HG02852 (cell line): ENCODE results near the gene B4GAT1.
A peak's percentile ranks its signal among the peaks of the same experiment; 100 is the strongest.
"Not testable (repeated sequence)": the region's sequence is repeated elsewhere in the genome, so short reads cannot be mapped to it uniquely, and the experiment has no call there.

Experiments used
- ATAC-seq: cut with Tn5 transposase; IDR thresholded peaks from one replicate; pipeline ENCODE4 v1.9.1; 2021; ENCODE audit warnings: mild to moderate bottlenecking, moderate library complexity; ENCODE audit not compliant: unreplicated experiment

B4GAT1 gene

DNA sequence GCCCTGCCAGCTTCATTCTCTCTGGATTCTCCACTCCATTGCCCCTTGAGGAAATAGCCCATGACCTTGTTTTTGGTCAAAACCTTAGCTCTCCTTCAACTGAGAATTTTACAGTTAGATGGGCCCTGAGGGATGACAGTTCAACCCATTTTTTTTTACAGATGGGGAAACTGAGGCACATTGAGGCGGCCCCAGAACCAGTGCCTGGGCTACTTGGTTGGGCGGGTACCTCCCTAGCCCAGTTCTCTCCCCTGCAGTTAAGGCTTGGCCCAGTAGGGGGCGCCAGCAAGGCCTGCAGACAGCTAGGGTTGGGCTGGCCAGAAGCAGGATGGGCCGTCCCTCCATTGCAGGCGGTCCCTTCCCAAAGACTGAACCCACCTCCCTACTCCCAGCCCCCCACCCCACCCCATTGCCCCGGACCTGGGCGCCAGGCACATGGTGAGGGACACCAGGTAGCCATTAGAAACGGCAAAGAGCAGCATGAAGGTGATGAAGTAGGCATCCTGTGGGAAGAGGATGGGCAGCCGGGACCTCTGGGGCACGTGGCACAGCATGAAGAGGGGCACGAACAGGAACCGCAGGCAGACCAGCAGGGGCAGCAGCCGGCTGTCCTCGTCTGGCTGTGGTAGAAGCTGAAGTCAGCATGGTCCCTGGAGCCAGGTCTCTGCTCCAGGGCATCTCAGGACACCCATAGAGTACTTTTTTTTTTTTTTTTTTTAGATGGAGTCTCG is 16.5 kb upstream of the B4GAT1 start:
- ATAC-seq = no peak

DNA sequence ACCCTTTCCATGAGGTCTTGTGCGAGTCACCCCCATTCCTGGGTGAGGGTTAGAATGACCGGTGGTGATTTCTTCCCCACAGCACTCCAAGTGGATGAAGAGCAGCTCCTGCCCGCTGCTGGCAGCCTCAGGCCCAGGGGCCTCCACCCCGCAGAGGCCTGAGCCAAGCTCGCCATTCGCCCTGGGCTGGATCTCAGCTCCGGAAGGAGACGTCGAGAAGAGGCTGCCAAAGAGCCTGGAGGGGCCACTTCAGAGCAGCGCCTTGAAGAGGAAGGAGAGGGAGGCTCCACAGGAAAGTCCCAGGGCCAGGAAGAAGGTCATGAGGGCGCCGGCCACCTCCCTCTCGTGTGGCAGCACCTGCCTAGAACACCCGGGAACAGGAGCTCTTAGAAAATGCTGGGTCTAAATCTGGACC is 15.8 kb upstream of the B4GAT1 start:
- no peak for ATAC-seq

- no peak for ATAC-seq
Measured at GRCh38 chr11:66362481-66363147, 15.2 kb upstream of the B4GAT1 start.

GRCh38 chr11:66361502-66361941 is 14.1 kb upstream of the B4GAT1 start:
- no peak for ATAC-seq

DNA sequence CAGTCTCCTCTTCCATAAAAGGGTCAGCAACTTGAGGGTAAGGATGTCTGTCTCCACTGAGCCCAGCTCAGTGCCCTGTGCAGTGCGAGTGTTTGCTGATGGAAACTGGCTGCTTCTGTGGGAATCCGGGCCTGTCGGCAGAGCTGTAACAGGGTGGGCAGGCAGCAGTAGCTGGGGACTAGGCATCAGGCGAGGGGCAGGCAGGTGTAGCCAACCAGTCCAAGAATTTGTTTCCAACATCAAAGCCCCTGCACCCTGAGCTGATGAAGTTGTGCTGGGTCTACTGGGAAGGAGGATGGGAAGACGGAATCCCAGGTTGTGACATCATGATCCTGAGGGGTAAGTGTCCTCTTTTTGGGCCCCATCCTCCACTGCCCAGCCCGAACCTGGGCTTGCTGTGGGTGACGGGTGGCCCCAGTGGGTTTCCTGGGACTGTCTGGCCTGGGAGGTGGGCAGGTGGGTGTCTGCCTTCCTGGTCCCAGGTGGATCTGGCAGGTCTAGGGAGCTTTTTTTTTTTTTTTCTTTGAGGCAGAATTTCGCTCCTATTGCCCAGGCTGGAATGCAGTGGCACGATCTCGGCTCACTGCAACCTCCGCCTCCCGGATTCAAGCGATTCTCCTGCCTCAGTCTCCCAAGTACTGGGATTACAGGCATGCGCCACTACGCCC is 13.1 kb upstream of the B4GAT1 start:
- ATAC-seq = no peak

GRCh38 chr11:66359662-66360087 is 12.2 kb upstream of the B4GAT1 start:
- ATAC-seq = no peak

- ATAC-seq = not testable (repeated sequence)
Measured at GRCh38 chr11:66350560-66351235, 3.3 kb upstream of the B4GAT1 start.

- ATAC-seq = no peak
Measured at GRCh38 chr11:66349084-66349386, 1.6 kb upstream of the B4GAT1 start.

DNA sequence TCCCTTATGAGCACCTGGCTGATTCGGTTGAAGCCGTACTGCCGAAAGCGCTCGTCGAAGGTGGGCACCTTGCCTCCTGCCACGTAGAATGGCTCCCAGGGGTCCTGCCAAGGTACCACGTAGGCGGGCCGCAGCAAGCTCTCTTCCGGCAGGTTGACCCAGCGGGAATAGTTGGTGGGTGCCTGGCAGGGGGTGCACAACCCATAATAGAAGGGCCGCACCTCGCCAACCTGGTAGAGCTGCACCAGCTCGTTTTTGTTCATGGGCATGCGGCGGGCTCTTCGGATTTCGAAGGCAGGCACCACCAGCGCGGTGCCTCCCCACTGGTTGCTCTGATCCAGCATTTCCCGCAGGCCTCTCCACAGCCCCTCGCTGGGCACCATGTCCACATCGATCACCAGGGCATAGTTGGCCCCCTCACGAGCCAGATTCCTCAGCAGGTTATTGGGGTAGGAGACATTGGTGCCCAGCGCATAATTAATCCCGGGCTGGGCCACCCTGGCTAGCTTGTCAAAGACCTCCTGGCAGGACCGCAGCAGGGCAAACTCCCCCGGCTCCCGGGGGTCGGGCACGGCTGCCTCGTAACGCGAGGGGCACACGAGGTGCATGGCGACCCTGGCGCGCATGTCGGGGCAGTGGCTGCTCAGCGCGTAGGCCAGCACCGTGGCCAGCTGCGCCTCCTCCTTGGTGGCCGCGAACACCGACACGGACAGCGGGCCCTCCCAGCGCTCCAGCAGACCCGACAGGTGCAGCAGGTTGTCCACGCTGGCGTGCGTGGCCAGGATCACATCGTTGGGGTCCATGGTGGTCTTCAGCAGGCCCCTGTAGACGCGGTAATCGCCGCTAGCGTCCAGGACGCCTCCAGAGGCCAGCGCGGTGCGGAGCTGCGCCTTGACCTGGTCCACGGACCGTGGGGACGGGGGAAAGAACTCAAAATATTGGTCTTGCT is 679 bp downstream of the B4GAT1 start:
- peak; percentile 3 for ATAC-seq

GRCh38 chr11:66345316-66345649 is 2.1 kb downstream of the B4GAT1 start:
- peak; percentile 5 for ATAC-seq

- ATAC-seq = peak; percentile 69
Measured at GRCh38 chr11:66344550-66345315, 2.7 kb downstream of the B4GAT1 start, which contains the start of gene BRMS1. BRMS1 (minus strand) TSS chr11:66345104; CDS start chr11:66342234, 2,870 bp downstream.

- ATAC-seq = no peak
Measured at GRCh38 chr11:66343176-66343575, 4.3 kb downstream of the B4GAT1 start.

- ATAC-seq = no peak
Measured at GRCh38 chr11:66341502-66342126, 5.8 kb downstream of the B4GAT1 start.

GRCh38 chr11:66340596-66341501 is 6.6 kb downstream of the B4GAT1 start:
- ATAC-seq = no peak

- no peak for ATAC-seq
Measured at GRCh38 chr11:66339686-66340483, 7.5 kb downstream of the B4GAT1 start.

DNA sequence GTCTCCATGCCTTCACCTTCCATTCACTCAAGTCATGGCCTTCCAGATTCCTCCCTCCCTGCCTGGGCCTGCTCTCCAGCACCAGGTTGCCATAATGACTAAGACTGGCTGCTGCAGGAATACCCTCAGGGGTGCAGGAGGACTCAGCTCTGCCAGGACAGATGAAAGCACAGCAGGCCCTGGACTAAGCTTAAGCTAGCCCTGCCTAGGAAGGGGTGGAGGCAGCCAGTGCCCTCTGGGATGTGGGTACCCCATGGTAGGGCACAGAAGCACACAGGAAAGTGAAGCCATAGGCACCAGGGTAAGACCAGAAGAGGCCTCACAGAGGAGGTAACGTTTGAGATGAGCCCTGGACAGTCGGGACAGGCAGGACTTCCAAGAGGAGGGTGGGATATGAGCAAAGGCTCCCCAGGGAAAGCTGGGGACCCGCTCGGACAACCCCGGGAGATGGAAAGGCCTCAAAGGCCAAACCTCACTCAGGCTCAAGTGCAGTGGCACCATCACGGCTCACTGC is 8.2 kb downstream of the B4GAT1 start:
- ATAC-seq = no peak
